ENCODE results near the gene KCTD21. TPM values are rescaled to one million over a fixed set of nuclear protein-coding genes. Genes with fewer than 3 reads are reported as not detected.

KCTD21 gene
- total and polyA plus RNA-seq, 7 donors = 4.2 to 18.8 (median 7.4) TPM

GRCh38 chr11:78171951-78172350 is 16.5 kb downstream of the KCTD21 start:
- no peak overlapping the region for H3K4me3 ChIP-seq
- H3K4me1 ChIP-seq = peaks cover 0 to 47% (median 30%) of the 10 kb centered on the region in 4 donors
- 95 to 96% methylated on average over 6 of the region's 6 CpGs for WGBS, 2 donors
- H3K36me3 ChIP-seq = peaks cover 0 to 21% (median 12%) of the 10 kb centered on the region in 4 donors
- H3K9me3 ChIP-seq = no peaks in the 10 kb centered on the region
- TF ChIP-seq POLR2AphosphoS5 (IDR thresholded peaks at IDR 0.05) = no peak
- intact Hi-C loops (cut with DNase I) = no loop called here
- DNase-seq = no peak
- no peak overlapping the region for H3K27ac ChIP-seq
- H3K27me3 ChIP-seq = no peaks in the 10 kb centered on the region

GRCh38 chr11:78170874-78171549 is 17.4 kb downstream of the KCTD21 start:
- H3K27me3 ChIP-seq = no peaks in the 10 kb centered on the region
- peaks cover 0 to 21% (median 12%) of the 10 kb centered on the region in 4 donors for H3K36me3 ChIP-seq
- intact Hi-C loops (cut with DNase I) = no loop called here
- H3K4me3 ChIP-seq = no peak overlapping the region
- 76 to 85% methylated on average over 7 of the region's 7 CpGs for WGBS, 2 donors
- H3K27ac ChIP-seq = peak overlapping the region in 1 of 4 donors; percentile 79
- no peak for DNase-seq
- H3K4me1 ChIP-seq = peaks cover 0 to 55% (median 39%) of the 10 kb centered on the region in 4 donors
- no peaks in the 10 kb centered on the region for H3K9me3 ChIP-seq
- TF ChIP-seq EP300 (IDR thresholded peaks at IDR 0.05) (no peak), POLR2AphosphoS5 (IDR thresholded peaks at IDR 0.05) (no peak), CTCF (IDR thresholded peaks at IDR 0.05) (no peak), POLR2A (IDR thresholded peaks at IDR 0.05) (no peak)

- H3K4me3 ChIP-seq = no peak overlapping the region
- peak overlapping the region in 2 of 4 donors; percentile 73 to 79 for H3K27ac ChIP-seq
- H3K4me1 ChIP-seq = peaks cover 0 to 61% (median 43%) of the 10 kb centered on the region in 4 donors
- 94 to 95% methylated on average over 11 of the region's 11 CpGs for WGBS, 2 donors
- no peaks in the 10 kb centered on the region for H3K27me3 ChIP-seq
- H3K9me3 ChIP-seq = no peaks in the 10 kb centered on the region
- TF ChIP-seq POLR2AphosphoS5 (IDR thresholded peaks at IDR 0.05) (no peak), POLR2A (IDR thresholded peaks at IDR 0.05) (no peak), EP300 (IDR thresholded peaks at IDR 0.05) (no peak), CTCF (IDR thresholded peaks at IDR 0.05) (no peak)
- intact Hi-C loops (cut with DNase I) = no loop called here
- peaks cover 0 to 21% (median 12%) of the 10 kb centered on the region in 4 donors for H3K36me3 ChIP-seq
- DNase-seq = no peak
Measured at GRCh38 chr11:78170413-78170812, 18.0 kb downstream of the KCTD21 start.

GRCh38 chr11:78168539-78169477 is 19.6 kb downstream of the KCTD21 start:
- intact Hi-C loops (cut with DNase I) = loop anchor here (10.0 kb wide), 1 partner anchor 146 kb away; no protein-coding TSS in a partner anchor
- 49 to 70% methylated on average over 17 of the region's 17 CpGs for WGBS, 2 donors
- Histone ChIP-seq H3K27me3 (no peaks in the 10 kb centered on the region), H3K4me3 (no peak overlapping the region), H3K4me1 (peaks cover 0 to 56% (median 49%) of the 10 kb centered on the region in 4 donors), H3K36me3 (peaks cover 0 to 16% (median 7%) of the 10 kb centered on the region in 4 donors), H3K9me3 (no peaks in the 10 kb centered on the region), H3K27ac (peak overlapping the region; percentile 71 to 79 (median 76))
- DNase-seq = peak; percentile 91
- no peak for TF ChIP-seq POLR2A (IDR thresholded peaks at IDR 0.05)
- peak; percentile 35 to 75 (median 63) for TF ChIP-seq POLR2AphosphoS5 (IDR thresholded peaks at IDR 0.05)
- TF ChIP-seq CTCF (IDR thresholded peaks at IDR 0.05) = no peak
- no peak for TF ChIP-seq EP300 (IDR thresholded peaks at IDR 0.05)
